Neutrophil (primary cell): ENCODE data around the gene PRPF40B.

Source experiments
- H3K27ac ChIP-seq: fragments of 200-600 bp; sonication (generic); 2 replicates; pipeline ENCODE4 v1.5.1; 2016; ENCODE audit warnings: mild to moderate bottlenecking, moderate library complexity
- H3K27me3 ChIP-seq: fragments of 200-600 bp; sonication (generic); 2 replicates; pipeline ENCODE4 v1.6.0; 2016; ENCODE audit warnings: mild to moderate bottlenecking
- H3K36me3 ChIP-seq: fragments of 200-600 bp; sonication (generic); 2 replicates; pipeline ENCODE4 v1.5.1; 2017
- H3K4me1 ChIP-seq, 2 experiments: fragments of 200-600 bp in 1 of 2; sonication (generic) in 1 of 2; 1 replicate in 1 of 2; 2 replicates in 1 of 2; pipeline versions ENCODE4 v1.5.1 to v1.6.1; 2013 to 2016; ENCODE audit warnings: low read depth in 1 of 2, low read length in 1 of 2, mild to moderate bottlenecking in 1 of 2, moderate library complexity in 1 of 2; ENCODE audit not compliant: control insufficient read depth in 1 of 2, insufficient read depth in 1 of 2
- H3K4me3 ChIP-seq, 2 experiments: fragments of 200-600 bp in 1 of 2; sonication (generic) in 1 of 2; 1 replicate in 1 of 2; 2 replicates in 1 of 2; pipeline ENCODE4 v1.5.1; 2013 to 2016; ENCODE audit warnings: low read depth in 1 of 2, low read length in 1 of 2, mild to moderate bottlenecking in 1 of 2, moderate library complexity in 1 of 2
- H3K9me3 ChIP-seq: fragments of 200-600 bp; sonication (generic); 2 replicates; pipeline ENCODE4 v1.5.1; 2016
- CTCF ChIP-seq: fragments of 200-600 bp; sonication (generic); IDR thresholded peaks from 2 replicates; pipeline ENCODE4 v1.5.1; 2016; ENCODE audit warnings: antibody characterized with exemption

The PRPF40B gene

GRCh38 chr12:49621651-49622500, 1.5 kb upstream of the PRPF40B start:
- Histone ChIP-seq H3K27ac (no peak overlapping the region), H3K9me3 (no peaks in the 10 kb centered on the region), H3K4me1 (peaks cover 13 to 16% of the 10 kb centered on the region in 2 experiments), H3K27me3 (peaks cover 94% of the 10 kb centered on the region), H3K4me3 (peak overlapping the region; percentile 87 to 89), H3K36me3 (no peaks in the 10 kb centered on the region)
- no peak for TF ChIP-seq CTCF

GRCh38 chr12:49622501-49623141, 740 bp upstream of the PRPF40B start:
- H3K27ac ChIP-seq: peak overlapping the region; percentile 55
- peaks cover 87% of the 10 kb centered on the region for H3K27me3 ChIP-seq
- no peaks in the 10 kb centered on the region for H3K36me3 ChIP-seq
- peak overlapping the region; percentile 87 to 89 for H3K4me3 ChIP-seq
- no peaks in the 10 kb centered on the region for H3K9me3 ChIP-seq
- H3K4me1 ChIP-seq: peaks cover 13 to 16% of the 10 kb centered on the region in 2 experiments
- TF ChIP-seq CTCF: no peak

- Histone ChIP-seq H3K4me3 (no peak overlapping the region), H3K4me1 (peaks cover 13 to 16% of the 10 kb centered on the region in 2 experiments), H3K27me3 (peaks cover 63% of the 10 kb centered on the region), H3K27ac (no peak overlapping the region), H3K9me3 (no peaks in the 10 kb centered on the region), H3K36me3 (no peaks in the 10 kb centered on the region)
- TF ChIP-seq CTCF: no peak
Measured at GRCh38 chr12:49624921-49625577, 1.7 kb downstream of the PRPF40B start.

GRCh38 chr12:49626169-49626835, 2.9 kb downstream of the PRPF40B start:
- Histone ChIP-seq H3K27me3 (peaks cover 50% of the 10 kb centered on the region), H3K36me3 (no peaks in the 10 kb centered on the region), H3K9me3 (no peaks in the 10 kb centered on the region), H3K27ac (no peak overlapping the region), H3K4me3 (no peak overlapping the region), H3K4me1 (peaks cover 13 to 16% of the 10 kb centered on the region in 2 experiments)
- TF ChIP-seq CTCF: no peak

GRCh38 chr12:49626836-49627235, 3.5 kb downstream of the PRPF40B start:
- H3K9me3 ChIP-seq: no peaks in the 10 kb centered on the region
- no peak overlapping the region for H3K4me3 ChIP-seq
- H3K36me3 ChIP-seq: no peaks in the 10 kb centered on the region
- peaks cover 45% of the 10 kb centered on the region for H3K27me3 ChIP-seq
- no peak overlapping the region for H3K27ac ChIP-seq
- no peak for TF ChIP-seq CTCF
- peaks cover 13 to 15% of the 10 kb centered on the region in 2 experiments for H3K4me1 ChIP-seq
